ENCODE measurements around the gene DLGAP1.

DNA sequence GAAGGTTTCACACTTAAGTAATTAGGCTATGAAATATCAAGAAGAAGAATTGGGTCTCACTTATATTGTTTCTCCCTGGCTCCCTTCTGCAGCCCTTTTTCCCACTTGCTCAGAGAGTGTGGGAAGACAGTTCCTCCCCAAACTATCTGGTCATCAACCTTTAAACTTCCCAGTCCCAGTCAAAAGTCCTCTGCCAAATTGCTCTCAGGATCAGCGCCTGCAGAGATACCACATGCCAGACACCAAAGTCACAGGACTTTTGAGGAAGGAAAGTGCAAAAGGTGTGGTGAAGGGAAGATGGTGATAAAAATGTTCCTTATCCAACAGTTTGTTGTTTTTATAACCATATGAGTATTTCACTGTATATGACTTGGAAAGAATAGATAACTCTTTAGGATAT lies 51.3 kb downstream of the DLGAP1 start:
- TF ChIP-seq, protein P1, sequence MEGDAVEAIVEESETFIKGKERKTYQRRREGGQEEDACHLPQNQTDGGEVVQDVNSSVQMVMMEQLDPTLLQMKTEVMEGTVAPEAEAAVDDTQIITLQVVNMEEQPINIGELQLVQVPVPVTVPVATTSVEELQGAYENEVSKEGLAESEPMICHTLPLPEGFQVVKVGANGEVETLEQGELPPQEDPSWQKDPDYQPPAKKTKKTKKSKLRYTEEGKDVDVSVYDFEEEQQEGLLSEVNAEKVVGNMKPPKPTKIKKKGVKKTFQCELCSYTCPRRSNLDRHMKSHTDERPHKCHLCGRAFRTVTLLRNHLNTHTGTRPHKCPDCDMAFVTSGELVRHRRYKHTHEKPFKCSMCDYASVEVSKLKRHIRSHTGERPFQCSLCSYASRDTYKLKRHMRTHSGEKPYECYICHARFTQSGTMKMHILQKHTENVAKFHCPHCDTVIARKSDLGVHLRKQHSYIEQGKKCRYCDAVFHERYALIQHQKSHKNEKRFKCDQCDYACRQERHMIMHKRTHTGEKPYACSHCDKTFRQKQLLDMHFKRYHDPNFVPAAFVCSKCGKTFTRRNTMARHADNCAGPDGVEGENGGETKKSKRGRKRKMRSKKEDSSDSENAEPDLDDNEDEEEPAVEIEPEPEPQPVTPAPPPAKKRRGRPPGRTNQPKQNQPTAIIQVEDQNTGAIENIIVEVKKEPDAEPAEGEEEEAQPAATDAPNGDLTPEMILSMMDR (conservative IDR thresholded peaks at IDR 0.05; ENCODE audit: low read depth in 2 of 2), result no peak
- TF ChIP-seq EZH2 (IDR thresholded peaks at IDR 0.05; ENCODE audit: low read depth, unreplicated experiment) (no peak), POLR2AphosphoS5 (IDR thresholded peaks at IDR 0.05; ENCODE audit: low read depth) (no peak), EZH2phosphoT487 (IDR thresholded peaks at IDR 0.05; ENCODE audit: unreplicated experiment) (no peak), NANOG (IDR thresholded peaks at IDR 0.05; ENCODE audit: borderline replicate concordance) (no peak), STAT1 (IDR thresholded peaks at IDR 0.05; ENCODE audit: unreplicated experiment) (no peak)
- TF ChIP-seq, protein P2, sequence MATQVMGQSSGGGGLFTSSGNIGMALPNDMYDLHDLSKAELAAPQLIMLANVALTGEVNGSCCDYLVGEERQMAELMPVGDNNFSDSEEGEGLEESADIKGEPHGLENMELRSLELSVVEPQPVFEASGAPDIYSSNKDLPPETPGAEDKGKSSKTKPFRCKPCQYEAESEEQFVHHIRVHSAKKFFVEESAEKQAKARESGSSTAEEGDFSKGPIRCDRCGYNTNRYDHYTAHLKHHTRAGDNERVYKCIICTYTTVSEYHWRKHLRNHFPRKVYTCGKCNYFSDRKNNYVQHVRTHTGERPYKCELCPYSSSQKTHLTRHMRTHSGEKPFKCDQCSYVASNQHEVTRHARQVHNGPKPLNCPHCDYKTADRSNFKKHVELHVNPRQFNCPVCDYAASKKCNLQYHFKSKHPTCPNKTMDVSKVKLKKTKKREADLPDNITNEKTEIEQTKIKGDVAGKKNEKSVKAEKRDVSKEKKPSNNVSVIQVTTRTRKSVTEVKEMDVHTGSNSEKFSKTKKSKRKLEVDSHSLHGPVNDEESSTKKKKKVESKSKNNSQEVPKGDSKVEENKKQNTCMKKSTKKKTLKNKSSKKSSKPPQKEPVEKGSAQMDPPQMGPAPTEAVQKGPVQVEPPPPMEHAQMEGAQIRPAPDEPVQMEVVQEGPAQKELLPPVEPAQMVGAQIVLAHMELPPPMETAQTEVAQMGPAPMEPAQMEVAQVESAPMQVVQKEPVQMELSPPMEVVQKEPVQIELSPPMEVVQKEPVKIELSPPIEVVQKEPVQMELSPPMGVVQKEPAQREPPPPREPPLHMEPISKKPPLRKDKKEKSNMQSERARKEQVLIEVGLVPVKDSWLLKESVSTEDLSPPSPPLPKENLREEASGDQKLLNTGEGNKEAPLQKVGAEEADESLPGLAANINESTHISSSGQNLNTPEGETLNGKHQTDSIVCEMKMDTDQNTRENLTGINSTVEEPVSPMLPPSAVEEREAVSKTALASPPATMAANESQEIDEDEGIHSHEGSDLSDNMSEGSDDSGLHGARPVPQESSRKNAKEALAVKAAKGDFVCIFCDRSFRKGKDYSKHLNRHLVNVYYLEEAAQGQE (IDR thresholded peaks at IDR 0.05; ENCODE audit: unreplicated experiment), result no peak

Measured in GM23338 (cell line).